Erythroblast (primary cell): Measurements from ENCODE around the gene P3H4.

Experiments
- GATA1 ChIP-seq: IDR thresholded peaks from 2 replicates; pipeline ENCODE4 v1.6.1; 2011; ENCODE audit warnings: low read depth, mild to moderate bottlenecking, control low read depth, low read length, moderate library complexity
- POLR2A ChIP-seq: IDR thresholded peaks from 2 replicates; pipeline ENCODE4 v1.6.1; 2011; ENCODE audit warnings: mild to moderate bottlenecking, low read length

DNA sequence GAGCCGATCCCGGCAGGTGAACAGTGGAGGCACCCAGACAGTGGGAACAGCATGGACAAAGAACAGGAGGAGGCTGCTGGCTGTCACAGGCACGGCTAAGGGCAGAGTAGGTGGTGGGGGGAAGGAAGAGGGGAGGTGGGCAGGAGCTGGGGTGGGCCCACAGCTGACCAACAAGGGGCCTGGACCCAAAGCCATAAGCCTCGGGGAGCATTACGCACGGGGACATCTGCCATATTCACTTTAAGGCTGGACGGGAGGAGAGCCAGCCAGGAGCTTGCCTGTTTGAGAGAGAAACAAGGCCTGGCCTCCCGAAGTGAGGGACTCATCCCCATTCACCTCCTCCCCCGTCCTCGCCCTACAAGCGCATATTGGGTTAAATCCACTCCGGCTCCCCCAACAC lies 57.7 kb downstream of the P3H4 start:
- TF ChIP-seq POLR2A = no peak
- TF ChIP-seq GATA1 = no peak
